IPS-NIHi11 (cell line): ENCODE measurements around the gene TBC1D10A.

Source experiments
- DNase-seq: peaks from one replicate; pipeline ENCODE4 v3.0.0; 2012; ENCODE audit warnings: mixed read lengths, low spot score

TBC1D10A gene

DNA sequence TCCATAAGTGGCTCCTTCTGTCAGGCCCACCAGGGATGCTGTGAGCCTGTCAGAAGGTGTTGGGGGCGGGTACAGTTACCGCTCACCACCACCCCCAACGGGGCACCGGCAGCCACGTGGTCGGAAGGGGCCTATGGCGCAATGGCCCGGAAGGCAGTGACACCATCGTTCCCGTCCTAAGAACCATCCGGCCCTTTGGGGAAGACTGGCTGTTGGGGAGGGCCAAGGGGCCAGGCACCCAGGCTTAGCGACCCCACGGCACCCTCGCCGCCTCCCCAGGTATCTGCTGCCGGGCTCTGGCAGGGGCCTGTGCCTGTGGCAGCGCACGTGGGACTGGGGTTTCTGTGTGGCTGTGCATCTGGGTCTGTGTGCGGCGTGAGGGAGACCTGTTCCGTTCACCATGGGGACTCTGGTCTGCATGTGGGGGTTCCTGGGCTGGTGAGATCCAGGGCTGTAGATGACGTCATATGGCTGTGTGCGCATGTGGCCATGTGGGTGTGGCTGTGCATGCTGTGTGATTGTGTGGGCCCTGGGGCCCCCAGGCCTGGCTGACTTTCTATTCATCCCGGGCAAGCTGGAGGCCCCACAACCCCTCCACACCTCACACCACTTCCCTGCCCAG, 60.8 kb downstream of the TBC1D10A start:
- no peak for DNase-seq

DNA sequence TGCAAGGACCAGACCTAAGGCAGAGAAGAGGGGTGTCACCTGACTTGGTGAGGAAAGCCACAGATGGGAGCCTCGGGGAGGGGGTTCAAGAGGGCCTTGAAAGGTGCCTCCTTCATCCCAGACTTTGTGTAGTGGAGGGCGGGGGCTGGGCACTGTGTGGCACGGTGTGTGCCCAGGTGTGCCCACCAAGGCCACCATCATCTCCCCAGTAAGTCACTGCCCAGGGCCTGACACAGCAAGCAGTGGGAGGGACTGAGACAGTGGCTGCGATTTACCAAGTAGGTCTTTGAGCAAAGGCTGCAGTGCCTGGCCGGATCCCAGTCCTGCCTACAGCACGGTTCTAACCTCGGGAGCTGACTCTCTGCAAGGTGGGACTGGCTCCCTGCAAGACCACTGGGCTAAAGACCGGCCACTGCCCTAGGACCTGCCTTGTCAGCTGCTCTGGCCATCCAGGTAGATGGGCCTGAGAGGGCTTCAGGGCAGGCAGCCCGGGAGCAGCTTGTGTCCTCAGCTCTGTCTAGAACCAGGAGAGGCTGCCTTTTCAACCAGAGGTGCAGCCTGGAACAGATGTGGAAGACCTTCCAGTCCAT, 61.5 kb downstream of the TBC1D10A start:
- no peak for DNase-seq

DNA sequence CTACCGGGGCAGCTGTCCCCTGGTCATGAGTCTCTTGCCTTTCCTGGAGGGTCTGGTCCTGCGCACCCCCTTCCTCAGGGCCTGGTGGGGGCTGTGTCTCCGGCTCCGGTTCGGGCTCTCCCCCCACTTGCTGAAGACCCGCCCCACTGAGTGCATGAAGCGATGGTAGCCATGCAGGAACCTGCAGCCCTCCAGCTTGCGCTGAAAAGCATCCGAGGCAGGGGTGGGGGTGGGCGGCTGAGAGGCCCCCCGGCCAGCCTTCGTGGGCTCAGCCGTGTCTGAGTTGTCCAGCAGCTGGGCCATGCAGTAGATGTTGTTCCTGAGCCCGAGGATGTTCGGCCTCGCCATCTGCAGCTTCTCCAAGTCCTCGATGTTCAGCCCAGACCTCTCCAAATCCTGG, 62.9 kb downstream of the TBC1D10A start:
- DNase-seq: no peak

DNA sequence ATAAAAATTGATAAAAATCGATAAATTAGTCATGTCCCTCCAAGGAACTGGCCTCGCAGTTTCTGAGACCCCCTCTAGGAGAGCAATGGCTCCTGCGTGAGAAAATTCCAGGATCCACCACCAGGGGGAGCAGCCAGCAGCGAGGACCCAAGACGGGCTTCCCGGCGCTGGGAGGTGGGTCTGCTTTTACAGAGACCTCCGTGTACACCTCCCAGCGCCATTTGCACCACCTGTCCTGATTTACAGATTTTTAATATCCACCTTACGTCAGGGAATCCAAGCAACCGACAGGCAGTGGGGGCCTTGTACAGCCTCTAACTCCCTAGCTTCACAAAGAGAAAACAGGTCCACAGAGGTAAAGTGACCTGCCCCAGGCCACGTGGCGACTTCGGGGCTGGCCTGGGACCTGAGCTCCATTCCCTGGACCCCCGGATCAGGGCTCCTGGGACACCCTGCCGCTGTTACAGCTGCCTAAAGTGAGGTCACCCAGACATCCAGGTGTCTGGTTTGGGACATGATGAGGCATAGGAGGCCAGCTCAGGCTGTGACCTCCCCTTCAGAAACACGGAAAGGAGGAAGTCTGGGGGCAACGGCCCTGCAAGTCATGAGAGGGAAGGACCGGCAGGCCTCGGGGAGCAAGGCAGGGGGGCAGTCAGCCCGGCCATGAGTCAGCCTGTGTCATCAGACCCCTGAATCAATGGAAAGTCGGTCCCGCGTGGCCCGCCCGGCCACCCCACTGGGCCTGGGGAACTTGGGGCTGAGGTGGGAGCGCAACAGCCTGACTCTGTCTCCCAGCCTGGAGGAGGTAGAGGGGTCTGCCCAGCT, 63.6 kb downstream of the TBC1D10A start:
- peak; percentile 88 for DNase-seq

DNA sequence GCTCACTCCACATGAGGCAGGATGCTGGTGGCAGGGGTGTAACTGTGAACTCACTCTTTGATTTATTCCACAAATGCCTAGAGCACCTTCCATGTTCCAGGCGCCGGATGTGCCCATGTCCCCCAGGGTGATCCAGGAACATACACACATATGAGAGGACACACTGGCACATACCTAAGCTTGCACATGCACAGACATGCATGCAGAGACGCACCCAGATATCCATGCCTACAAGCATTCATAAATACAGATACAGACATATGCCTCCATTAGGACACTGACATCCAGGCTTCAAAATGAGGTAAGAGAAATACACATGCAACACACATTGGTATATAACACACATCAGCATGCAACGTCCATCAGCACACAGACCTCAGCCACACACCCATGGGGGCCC, 64.6 kb downstream of the TBC1D10A start:
- no peak for DNase-seq

DNA sequence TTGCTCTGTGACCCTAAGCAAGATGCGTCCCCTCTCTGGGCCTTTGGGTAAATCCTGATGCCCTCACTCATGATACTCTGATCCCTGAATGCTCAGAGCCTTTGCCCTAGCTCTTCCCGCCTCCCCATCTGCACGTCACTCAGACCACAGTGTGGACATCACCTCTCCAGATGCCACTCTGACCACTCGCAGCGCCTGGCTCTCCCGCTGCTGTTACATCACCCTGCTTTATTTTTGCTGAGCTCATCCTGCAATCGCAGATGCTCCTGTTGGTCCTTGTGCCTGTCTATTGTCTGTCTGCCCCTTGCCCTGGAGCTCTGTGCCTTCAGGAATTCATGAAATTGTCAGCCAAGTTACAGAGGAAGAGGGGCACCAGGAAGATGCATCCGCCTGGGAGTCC, 65.6 kb downstream of the TBC1D10A start:
- no peak for DNase-seq

DNA sequence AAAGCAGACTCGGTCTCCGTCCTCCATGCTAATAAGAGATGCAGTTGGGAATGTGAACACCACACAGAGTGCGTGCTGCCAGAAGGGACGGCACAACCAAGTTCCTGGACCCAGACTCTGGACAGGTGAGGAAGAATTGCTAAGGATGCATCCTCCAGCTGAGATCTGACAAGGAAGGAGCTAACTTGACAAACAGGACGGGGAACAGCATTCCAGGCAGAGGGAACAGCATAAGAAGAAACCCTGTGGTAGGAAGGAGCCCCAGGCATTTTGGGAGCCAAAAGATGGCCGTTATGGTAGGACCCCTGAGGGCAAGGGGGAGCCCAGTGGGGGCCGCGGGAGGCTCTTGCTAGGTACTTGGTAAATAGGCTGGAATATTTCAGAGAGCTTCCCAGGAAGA, 66.1 kb downstream of the TBC1D10A start:
- DNase-seq: no peak

DNA sequence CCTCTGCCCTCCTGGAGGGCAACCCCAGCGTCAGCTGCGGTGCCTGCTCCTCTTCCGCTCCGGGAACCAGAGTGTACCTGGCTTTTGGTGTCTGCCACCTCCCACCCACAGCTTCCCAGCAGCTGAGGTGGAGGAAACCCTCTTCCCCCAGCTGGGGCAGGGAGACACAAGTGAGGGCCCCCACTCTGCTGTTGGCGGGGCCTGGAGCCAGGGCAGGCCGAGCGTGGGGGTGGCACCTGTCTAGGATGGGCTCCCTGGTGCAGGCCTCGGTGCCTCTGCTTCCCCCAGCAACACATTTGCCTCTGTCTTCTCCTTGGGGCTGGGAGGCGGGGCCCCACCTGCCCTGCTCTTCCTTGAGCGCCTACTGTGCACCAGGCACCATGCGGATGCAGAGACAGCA, 66.5 kb downstream of the TBC1D10A start:
- DNase-seq: no peak

DNA sequence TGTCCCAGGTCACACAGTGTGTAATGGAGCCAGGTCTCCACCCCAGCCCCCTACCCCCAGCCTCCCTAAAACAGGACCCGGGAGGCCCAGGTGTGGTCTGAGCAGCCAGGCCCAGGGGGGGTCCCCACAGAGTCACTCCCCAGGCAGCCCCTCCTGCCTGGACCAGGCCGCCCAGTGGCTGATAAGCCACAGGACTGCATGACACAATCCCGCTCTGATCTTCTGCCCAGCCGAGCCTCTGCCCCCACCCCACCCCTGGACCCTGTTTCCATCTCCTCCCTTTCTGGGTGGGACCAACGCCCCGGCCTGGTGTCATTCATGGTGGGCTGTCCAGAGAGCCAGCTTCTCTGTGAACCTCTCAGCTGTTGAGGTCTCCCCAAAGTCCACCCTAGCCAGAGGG, 72.4 kb downstream of the TBC1D10A start:
- DNase-seq: no peak

DNA sequence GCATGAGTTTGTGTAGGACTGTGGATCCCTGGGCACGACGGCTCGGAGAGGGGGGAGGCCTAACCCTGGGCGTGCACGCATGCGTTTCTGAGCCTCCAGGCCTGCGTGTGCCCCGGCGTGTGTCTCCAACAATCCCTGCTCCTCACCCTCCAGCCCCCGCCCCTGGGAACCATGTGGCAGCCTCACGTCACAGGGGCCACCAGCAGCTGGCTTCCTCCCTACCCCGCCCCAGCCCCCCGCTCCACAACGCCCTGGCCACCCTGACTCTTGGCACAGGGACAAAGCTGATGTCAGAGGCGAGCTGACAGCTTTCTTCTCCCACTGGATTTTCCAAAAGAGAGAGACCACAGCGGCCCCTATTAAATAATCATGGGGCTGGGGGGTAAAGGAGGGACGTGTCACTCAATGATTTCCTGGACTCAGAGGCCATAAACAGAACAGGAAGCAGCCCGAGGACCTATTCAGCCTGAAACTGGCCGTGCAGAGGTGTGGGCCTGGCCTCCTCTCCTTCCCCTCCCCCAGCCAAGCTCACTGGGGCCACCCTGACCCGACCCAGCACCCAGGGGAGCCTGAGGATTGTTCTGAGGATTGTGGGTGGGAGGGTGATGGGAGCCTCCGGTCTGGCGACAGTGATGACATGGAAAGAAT, 73.4 kb downstream of the TBC1D10A start:
- no peak for DNase-seq

DNA sequence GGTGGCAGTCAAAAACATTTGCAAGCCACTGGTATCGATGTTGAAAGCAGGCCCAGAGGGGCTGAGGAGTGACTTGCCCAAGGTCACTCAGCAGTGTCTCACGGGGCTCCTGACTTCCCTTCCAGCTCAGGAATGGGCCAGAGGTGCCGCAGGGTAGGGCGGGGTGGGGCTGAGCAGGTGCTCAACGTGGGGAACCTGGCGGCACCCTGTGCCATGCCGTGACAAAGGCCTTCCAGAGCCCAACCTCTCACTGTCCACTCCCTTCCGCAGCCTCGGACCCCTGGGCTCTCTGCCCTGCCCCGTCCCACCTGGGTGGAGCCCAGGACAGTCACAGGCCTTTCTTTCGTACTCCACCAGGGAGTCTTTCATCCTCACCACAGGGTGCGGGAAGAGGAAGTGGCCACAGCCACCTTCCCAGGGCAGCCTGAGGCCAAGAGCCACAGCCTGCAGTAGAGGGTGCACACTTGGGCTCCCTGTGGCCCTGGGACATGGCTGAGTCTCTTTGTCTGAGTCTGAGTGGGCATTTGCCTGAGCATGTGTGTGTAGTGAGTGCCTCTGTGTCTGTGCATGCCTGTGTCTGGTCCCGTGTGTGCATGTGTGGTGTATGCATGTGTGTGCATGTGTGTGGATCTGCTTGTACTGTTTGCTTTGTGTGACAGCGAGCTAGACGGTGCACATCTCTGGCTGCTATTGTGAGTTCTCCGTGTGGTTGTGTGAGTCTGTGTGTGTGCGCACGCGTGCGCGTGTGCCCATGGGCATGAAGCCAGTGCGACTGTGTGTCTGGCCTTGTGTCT, 74.1 kb downstream of the TBC1D10A start:
- DNase-seq: no peak

DNA sequence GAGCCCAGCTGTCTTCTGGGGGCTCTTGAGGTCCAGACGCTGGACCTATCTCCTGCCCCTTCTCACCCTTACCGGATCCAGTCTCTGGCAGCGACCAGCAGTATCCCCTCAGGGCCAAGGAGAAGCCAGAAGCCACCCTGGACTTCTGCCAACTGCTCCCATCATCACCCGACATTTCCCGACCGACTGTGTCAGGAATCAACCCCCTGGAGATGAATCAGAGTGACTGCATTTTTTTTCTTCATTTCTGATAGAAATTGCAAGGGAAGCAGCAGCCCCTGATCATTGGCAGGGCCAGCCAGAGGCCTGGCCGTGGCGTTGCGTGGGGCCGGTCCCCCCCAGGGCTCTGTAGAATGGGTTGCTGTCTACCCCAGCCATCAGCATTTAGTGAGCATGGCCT, 75.0 kb downstream of the TBC1D10A start:
- no peak for DNase-seq

DNA sequence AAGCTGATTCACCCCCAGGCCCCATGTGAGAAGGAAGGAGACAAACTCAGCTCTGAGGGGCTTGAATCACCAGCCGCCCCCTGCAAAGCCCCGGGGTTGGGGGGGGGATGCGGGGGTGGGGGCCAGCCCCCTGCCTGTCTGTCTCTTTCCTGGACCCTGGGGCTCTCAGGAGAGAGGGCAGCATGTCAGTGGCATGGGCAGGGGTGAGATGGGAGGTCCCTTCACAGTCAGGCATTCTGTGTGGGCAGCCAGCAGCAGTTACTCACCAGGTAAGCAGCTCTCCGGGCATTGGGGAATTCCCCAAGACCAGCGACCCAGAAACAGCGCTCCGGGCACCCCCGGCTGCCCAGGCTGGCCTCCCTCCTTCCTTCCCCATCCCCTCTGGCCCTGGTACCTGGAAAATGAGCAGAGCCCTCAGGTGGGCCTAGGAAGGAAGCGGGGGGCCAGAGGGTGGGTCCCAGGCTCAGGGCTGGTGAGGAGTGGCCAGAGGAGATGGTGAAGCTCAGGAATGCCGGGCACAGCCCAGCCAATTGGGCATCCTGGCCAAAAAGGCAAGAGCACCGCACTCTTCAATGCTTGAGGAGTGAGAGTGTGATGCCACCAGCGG, 76.0 kb downstream of the TBC1D10A start:
- no peak for DNase-seq

DNA sequence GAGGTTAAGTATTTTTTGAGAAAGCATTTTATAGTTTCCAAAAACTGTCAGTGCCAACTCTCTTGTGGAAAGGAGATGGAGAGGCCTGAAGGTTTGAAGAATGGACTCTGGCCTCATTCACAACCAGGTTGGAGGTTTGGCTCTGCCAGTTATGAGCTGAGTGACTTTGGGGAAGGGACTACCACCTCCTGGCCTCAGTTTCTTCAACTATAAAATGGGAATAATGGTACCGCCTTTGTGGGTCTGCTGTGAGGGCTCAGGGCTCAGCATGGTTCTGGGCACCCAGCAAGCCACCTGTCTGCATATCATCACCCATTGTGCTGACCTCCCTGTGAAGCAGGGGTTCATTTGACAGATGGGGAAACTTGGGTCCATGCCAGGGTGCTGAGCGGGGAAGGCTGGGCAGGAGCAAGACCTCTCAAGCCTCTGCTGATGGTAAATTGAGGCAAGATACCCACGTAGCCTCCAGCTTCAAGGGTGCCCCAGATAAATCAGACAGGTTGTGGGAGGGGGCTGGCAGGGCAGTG, 76.6 kb downstream of the TBC1D10A start:
- DNase-seq: no peak

DNA sequence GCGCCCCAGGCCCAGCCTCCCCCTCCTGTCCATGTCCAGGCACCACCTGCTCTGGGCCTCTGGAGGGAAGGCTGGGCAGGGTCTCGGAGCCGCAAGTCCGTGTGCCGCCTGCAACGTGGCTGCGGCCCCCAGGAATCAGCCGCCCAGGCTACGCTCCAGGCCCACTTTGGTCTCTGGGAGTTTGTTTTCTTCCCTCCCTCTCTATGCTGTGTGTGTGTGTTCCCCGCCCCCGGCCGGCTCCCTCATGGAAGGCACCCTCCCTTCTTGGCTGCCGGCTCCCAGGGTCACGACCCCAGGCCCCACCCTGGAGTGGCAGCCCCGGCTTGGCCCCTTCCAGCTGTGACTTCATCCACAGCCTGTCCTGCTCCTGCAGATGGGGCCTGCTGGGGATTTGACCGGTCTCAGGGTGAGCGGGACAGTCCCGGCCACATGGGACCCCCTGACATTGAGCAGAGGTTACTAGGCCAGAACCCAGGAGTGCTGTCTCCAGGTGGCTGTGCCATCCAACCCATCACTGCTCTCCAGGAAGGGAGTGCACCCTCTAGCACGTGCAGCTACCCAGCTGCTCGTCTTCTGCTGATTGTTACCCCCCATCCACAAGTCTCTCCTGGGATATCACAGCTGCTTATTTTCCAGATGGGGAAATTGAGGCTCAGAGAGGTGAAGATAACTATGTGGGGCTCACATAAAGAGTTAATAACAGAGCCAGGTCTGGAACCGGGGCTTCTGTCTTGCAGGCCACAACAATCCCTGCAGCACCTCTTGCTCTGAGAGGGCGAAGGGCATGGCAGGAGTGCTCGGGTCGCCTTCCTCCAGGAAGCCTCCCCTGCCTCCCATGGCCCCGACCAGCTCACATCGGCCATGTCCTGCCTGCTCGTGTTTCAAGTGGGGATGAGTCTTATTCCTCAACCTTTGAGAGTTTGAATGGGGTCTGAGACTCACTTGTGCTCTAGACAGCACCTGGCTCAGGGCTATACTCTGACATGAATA, 77.4 kb downstream of the TBC1D10A start:
- no peak for DNase-seq

DNA sequence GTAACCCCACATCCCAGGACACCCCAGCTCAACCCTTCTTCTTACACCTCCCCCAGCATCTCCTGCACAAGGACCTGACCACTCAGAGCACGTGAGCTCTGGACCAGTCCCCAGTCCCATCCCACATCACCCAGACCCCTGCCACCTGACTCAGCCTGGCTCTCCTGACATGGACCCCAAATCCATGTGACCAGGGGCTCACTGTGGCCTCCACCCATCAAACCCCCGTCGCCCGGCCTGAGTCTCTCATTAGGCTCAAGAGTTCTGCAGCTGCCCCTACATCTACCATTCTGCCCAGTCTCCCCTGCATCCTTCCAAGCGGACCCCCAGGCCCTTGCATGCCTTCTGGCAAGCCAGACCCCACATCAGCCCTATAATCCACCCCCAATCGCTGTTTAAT, 78.3 kb downstream of the TBC1D10A start:
- no peak for DNase-seq

DNA sequence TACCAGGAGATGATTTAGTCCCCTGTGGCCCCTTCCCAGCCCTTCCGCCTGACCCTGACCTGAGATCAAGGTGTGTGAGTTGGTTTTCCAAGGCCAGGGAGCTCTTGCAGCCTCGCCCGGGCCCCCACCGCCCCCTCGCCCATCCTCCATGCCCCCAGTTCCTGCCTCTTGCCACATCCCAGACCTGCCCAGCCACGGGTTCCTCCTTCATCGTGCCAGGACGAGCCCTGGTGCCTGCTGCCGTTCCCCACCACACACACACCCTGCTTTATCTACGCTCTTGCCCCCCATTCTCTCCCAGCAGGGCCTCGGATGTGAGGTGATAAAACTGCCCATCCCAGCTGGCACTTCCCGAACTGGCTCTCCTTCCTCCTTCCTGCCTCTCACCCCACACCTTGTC, 78.8 kb downstream of the TBC1D10A start:
- DNase-seq: no peak

DNA sequence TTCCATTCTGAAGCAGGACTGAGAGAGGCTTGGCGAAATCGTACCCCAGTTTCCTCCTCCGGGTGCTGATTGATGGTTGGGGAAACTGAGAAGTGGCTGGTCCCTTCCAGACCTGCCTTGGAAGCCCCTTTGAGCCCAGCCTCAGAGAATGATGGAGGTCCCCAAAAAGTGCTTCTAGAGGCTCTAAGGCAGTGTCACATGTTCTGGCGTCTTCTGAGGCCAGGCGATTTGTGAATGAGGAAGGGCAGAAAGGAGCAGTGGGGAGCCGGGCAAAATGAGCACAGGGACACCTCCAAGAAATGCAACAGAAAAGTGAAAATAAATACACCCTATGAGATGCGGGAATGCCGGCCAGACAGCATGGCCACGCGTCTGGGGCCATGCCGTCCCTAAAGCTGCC, 79.2 kb downstream of the TBC1D10A start:
- DNase-seq: no peak

DNA sequence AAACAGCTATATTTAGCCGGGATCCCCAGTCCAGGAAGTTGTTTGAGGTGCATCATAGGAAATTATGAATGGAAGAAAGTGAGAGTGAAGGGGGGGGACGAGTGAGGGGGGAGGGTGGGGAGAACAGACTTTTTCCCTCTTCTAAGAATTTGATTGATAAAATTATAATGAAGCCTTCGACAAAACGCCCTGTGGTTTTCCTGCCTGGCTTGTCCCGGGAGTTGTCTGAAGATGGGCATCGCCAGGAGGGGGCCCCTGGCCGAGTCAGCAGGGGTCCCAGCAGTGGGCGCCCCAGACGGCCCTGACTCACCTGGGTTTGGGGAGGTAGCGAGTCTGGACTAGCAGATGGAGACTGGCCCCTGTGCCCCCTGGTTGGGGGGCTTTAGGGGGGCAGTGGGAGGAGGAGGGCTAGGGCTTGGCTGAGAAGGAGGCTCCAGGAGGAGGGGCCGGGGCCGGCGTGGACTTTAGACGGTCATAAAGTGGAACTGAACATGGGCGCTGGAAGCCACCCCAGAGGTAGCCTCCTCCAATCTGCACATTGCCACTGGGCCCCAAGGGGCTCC, 79.8 kb downstream of the TBC1D10A start:
- DNase-seq: no peak
